ENCODE data around the gene PGBD4. TPM values are rescaled to one million over a fixed set of nuclear protein-coding genes. Genes with fewer than 3 reads are reported as not detected.

Gene PGBD4
- 1 to 10 TPM in 3 of 4 donors, under 1 TPM in 1; 0.97 to 2.8 (median 1.8) TPM for polyA plus RNA-seq (ENCODE audit: insufficient read length in 4 of 4)

DNA sequence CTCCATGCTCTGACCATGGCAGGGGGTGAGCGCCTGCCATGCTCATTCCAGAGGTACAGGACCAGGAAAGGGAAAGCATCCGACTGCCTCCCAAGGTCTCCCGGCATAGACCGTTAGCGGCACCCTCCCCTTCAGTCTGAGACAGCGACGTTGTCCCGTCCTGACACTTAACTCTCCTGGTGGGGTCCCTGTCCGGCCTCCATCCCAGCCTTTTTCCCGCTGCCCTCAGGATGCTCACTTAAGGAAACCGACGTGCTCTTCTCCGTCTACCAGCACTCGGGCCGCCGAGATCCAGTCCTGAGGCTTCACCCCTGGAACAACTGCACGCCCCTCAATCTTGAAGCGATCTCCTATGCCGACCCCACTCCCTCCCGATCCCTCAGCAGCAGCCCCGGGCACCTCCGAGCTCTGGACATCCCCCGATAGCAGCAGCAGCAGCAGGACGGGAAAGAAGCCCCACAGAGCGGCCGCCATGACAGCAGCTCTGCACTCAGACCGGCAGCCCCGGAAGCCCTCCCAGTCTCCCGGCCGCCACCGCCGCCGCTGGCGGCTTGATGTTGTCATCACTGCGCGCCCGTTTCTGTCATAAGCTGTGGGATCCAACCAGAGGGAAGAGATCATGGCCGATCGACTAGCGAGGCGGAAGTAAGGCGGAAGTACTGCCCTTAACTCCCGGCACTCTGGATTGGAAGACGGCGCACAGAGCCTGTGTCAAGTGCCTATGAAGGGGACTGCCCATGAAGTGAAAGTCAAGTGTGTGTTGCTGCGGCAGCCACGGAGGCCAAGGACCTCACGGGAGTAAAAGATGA lies at the start of gene PGBD4, which contains the start of gene EMC7:
TSS of gene PGBD4 (plus strand) at position 718 of the 809 bp plus-strand sequence. CDS start 449 bp downstream, outside the sequence.
TSS of gene EMC7 (minus strand) at position 497 of the 809 bp plus-strand sequence. CDS start at position 474, 23 bp downstream.
- peak; percentile 97 to 98 (median 98) for DNase-seq (ENCODE audit: low read depth in 4 of 4, low spot score in 3 of 4)

DNA sequence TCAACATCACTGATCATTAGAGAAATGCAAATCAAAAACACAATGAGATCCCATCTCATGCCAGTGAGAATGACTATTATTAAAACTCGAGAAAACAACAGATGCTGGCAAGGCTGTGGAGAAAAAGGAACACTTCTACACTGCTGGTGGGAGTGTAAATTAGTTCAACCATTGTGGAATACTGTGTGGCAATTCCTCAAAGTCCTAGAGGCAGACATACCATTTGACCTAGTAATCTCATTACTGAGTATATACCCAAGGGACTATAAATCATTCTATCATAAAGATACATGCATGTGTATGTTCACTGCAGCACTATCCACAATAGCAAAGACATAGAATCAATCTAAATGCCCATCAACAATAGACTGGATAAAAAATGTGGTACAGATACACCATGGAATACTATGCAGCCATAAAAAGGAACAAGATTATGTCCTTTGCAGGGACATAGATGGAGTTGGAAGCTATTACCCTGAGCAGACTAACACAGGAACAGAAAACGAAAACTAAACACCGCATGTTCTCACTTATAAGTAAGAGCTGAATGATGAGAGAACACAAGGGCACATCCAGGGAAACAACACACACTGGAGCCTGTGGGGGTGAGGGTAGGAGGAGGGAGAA lies 47.7 kb upstream of the PGBD4 start:
- no peak for DNase-seq (ENCODE audit: low read depth in 4 of 4, low spot score in 3 of 4)

DNA sequence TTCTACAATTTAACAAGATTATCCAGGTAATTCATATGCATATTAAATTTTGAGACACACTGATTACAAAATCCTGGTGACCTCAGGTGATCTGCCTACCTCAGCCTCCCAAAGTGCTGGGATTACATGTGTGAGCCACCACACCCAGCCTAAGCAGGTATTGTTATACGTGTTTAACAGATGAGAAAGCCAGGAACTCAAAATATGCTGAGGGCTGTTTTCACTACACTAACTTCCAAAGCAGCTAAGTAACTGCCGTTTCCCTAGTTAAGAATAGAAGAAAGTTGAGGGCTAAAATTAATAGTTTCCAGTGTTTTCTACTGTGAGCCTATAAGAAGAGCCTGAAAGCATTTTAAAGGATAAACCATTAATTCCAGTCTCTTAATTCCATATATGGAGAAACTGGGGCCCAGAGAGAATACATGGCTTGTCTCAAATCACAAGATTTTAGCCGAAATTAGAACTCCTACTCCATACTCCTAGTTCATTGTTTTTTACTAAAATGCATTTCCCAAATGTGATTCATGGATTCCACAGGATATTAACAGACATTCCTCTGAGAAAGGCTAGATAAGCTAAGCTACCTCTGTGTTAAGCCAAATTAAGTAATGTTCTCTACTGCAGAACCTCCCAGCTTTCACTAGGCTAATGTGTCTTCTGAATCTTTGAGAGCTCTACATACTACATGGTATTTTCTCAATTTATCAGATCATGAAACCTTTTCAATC lies 45.9 kb upstream of the PGBD4 start:
- no peak for DNase-seq (ENCODE audit: low read depth in 4 of 4, low spot score in 3 of 4)

- DNase-seq (ENCODE audit: low read depth in 4 of 4, low spot score in 3 of 4), result no peak
These were observed 45.0 kb upstream of the PGBD4 start for GRCh38 chr15:34056911-34057310.

- no peak for DNase-seq (ENCODE audit: low read depth in 4 of 4, low spot score in 3 of 4)
These were observed 42.4 kb upstream of the PGBD4 start for GRCh38 chr15:34059476-34059875.

DNA sequence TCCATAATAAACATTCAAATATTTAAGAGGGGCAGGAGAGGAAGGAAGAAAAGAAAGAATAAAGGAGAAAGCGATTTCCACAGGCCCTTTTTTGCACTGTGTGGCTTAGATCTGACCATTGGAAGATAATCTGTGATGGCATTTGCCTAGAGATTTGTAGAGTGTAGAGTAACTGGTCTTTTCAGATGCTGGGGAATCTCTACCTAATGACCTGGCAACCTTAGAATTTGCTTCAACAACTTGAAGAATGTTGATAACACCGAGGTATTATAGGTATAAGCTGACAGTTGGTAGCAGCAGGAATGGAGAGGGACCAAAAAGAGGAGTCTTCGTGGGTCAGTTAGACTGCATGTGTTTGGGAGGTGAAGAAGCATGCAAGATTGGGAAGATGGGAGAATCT lies 41.9 kb upstream of the PGBD4 start:
- DNase-seq (ENCODE audit: low read depth in 4 of 4, low spot score in 3 of 4), result no peak

DNA sequence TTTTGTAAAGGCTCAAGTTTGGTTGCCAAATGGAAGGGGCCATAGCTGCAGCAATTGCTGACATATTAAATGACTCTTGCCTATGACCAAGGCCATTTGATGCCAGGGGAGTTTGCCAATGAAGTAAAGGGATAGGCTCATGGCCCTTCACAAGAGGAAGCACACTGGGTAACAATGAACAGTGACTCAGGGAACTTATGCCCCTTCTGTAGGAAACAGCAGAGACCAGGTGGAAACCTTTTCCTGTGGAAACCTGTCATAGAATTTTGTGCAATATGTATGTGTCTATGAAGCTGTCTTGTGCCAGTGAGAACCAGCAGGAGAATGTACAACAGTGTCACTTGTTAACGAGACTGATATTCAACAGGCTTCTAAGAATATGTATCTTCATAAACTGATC lies 37.4 kb upstream of the PGBD4 start:
- no peak for DNase-seq (ENCODE audit: low read depth in 4 of 4, low spot score in 3 of 4)

DNA sequence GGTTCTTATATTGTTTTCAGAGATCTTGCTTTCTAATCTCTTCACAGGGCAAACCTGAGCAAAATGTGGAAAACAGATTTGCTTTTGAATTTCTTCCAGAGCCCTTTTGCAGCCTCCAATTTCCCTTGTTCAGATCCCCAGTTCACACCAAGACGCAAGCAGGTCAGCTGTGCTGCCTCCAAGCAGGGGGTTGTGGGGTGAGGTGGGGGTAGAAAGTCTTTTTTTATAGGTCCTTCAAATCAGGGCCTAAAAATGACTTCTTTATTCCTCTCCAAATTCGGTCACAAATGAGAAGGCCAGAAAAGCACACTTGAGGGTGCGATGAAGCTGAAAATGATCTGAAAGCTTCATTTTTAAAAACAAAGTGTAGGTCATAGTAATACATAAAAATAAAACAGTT lies 36.6 kb upstream of the PGBD4 start:
- no peak for DNase-seq (ENCODE audit: low read depth in 4 of 4, low spot score in 3 of 4)

DNA sequence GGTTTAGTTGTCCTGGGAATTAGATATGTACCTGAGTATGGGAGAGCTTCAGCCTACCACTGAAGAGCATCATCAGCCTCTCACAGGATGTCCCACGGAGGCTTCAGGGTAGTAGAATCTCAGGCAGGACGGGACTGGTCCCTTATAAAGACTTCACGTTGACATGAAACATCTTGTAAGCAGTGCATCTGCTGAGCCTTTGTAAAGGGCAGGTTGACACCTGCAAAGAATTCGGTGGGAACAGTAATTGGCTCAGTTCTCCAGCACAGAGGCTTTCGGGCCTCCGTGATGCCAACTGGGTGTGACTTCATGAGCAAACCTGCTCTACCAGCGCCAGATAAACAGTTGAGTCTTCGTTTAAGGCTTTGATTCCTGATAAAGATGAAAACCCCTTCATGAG lies 35.9 kb upstream of the PGBD4 start:
- no peak for DNase-seq (ENCODE audit: low read depth in 4 of 4, low spot score in 3 of 4)

GRCh38 chr15:34070003-34070402 lies 31.9 kb upstream of the PGBD4 start:
- no peak for DNase-seq (ENCODE audit: low read depth in 4 of 4, low spot score in 3 of 4)

- DNase-seq (ENCODE audit: low read depth in 4 of 4, low spot score in 3 of 4), result no peak
These were observed 25.1 kb upstream of the PGBD4 start for GRCh38 chr15:34076785-34077184.

DNA sequence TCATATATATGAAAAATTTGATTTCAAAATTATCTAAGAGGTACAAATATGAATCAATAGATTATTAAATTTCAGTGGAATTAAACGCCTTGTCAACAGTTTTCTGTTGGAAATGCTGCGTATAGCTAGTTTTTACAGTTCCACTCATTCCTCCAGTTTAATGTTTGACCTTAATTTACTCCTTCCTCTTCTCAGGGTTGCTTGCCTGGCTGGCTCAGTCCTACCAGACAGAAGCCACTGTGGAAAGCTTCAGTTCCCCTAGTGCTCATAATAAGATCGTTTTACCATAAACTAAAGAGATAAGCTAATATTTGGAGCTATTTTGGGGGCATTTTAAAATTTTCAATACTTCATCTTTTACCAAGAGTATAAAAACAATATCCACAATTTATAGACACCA lies 23.0 kb upstream of the PGBD4 start:
- DNase-seq (ENCODE audit: low read depth in 4 of 4, low spot score in 3 of 4), result no peak

GRCh38 chr15:34079904-34080303 lies 22.0 kb upstream of the PGBD4 start:
- DNase-seq (ENCODE audit: low read depth in 4 of 4, low spot score in 3 of 4), result no peak

GRCh38 chr15:34084086-34084485 lies 17.8 kb upstream of the PGBD4 start:
- no peak for DNase-seq (ENCODE audit: low read depth in 4 of 4, low spot score in 3 of 4)

DNA sequence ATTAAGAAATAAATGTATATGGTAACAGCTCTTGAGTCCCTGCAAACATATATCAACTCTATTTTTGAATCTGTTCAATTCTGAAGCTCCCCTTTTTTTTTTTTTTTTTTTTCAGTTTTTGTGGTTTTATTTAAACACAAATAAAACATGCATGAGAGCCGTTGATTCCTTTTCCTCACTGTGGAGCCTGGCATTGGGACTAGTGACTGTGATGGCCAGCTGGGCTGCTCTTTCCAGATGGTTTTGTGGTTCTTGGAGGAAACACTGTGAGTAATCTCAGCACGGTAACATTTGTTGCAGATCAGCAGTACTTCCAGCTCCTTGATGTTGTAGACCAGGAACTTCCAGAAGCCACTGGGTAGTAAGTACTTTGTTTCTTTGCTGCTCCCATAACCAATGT lies 16.1 kb upstream of the PGBD4 start:
- DNase-seq (ENCODE audit: low read depth in 4 of 4, low spot score in 3 of 4), result no peak

DNA sequence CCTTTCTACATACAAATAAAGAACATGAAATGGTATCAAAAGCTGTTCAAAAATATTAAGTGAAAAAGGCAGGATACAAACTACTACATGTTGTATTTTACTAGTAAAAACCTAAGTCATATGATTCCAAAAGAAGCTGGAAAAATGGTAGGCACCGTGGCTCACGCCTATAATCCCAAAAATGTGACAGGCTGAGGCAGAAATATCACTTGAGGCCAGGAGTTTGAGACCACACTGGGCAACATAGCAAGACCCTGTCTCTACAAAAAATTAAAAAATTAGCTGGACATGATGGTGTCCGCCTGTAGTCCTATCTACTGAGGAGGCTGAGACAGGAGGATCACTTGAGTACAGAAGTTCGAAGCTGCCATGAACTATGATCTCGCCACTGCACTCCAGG lies 2.0 kb upstream of the PGBD4 start:
- no peak for DNase-seq (ENCODE audit: low read depth in 4 of 4, low spot score in 3 of 4)

GRCh38 chr15:34102175-34102925 lies 467 bp downstream of the PGBD4 start:
- no peak for DNase-seq (ENCODE audit: low read depth in 4 of 4, low spot score in 3 of 4)

GRCh38 chr15:34106423-34106822 lies 4.5 kb downstream of the PGBD4 start:
- DNase-seq (ENCODE audit: low read depth in 4 of 4, low spot score in 3 of 4), result no peak

GRCh38 chr15:34107315-34107714 lies 5.4 kb downstream of the PGBD4 start:
- DNase-seq (ENCODE audit: low read depth in 4 of 4, low spot score in 3 of 4), result no peak

DNA sequence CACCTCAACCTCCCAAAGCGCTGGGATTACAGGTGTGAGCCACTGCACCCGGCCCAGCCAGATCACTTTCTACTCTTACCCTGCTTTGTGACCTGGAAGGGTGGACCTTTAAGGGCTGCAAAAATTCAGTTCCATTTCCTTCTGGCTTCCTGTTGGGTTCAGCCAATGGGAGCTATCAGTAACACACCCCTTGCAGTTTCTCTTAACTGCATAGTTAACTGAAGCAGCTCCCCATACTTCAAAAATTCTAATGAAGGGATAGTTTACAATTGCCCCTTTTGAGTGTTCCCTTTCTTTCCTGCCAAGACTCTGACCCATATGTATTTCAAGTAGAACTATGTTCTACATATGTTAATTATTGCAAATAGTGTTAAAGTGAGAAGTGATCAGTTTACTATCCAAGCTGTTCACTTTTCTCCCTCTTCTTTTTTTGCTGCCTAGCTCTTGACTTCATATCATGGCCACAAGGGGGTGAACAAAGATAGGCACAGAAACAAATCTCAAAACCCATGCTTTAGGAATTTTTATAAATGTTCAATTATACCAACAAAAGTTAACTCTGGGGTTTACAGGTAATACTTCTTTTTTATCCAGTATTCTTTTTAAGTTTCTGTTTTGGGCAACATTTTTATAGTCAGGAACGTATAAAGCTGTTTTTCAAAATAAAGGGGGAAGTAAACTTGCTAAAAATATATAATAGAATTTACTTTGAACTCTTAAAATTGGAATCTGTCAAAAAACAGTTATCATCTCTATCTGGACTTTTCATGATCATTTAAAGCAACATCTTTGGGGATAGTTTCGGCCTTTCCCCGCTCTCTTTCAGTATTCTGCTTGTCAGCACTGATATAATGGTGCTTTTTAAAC lies 8.1 kb downstream of the PGBD4 start:
- DNase-seq (ENCODE audit: low read depth in 4 of 4, low spot score in 3 of 4), result no peak

Measured in left renal pelvis (tissue), 4 donors.